ENCODE results near the gene STAG1.
"Not testable (repeated sequence)": the region's sequence is repeated elsewhere in the genome, so short reads cannot be mapped to it uniquely, and the experiment has no call there.

STAG1 gene

DNA sequence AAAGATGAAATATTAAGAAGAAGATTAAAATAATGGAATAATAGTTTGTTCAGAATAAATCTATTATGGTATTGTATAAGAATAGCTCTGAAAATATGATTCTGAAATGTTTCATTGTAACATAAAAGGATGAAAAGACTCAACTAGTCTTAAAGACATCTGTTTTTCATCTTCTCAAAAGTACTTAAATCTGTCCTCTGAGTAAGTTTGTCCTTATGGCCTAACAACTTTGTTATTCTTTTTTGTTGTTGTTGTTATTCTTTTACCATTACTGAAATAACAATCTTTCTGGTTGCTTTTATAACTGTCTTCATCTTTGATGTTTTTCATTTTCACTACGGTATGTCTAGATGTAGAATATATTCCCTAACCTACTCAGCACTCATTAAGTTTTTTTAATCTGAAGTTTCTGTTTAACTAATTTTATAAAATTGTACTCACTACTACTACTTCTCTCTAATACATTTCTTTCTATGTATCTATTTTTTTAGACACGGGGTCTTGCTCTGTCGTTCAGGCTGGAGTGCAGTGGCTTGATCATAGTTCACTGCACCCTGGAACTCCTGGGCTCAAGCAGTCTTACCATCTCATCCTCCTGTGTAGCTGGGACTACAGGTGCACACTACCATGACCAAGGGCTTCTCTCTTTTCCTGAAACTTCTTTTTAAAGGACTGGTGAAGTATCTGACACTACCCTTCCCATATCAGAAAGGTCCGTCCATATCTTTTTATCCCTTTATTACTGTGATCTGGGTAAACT lies 261.4 kb downstream of the STAG1 start:
- no peak for DNase-seq

DNA sequence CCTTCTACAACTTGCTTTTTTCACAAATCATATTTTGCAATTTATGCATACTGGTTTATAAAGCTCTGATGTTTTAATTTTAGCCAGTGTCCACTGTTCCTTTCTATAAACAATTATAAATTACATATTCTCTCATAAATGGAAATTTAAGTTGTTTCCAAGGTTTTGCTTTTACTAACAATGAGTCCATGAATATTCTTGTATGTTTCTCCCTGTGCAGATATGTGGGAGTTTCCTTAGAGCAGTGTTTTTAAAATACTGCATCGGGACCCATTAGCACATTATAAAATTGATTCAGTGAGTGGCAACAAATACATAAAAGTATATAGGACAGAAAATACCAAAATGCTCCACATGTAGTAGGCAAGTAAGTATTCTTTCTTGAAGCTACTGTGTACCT lies 266.4 kb downstream of the STAG1 start:
- DNase-seq: no peak

DNA sequence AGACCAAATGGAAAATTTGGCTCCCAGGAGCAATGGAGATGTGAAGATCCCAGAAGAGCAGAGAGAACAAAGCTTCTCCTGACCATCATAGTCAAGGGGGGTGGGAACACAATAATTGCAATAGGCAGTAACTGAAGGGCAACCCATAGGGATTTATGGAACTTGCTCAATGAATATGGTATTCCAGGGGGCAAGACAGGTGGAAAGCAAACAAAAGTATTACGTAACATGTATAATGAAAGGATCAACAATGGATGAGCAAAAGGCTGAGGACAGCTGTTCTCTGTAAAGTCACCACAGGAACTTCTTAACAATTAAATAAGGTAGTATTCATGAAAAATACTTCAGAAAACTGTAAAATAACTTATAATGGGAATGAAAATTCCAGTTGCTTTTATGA lies 275.9 kb downstream of the STAG1 start:
- DNase-seq: no peak

DNA sequence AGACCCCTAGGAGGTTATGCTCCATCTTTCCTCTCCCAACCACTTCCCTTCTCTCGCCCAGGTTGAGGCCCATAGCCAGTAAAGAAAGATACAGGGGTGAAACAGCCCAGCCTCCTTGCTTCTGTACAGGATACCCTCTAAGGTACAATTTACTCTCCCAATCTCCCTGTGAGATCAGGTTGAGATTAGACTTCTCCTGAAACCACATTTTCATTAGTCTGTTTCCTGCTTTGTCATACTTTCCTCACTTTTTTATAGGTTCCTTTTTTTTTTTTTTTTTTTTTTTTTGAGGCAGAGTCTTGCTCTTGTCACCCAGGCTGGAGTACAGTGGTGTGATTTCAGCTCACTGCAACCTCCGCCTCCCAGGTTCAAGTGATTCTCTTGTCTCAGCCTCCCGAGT lies 277.3 kb downstream of the STAG1 start:
- DNase-seq: not testable (repeated sequence)

DNA sequence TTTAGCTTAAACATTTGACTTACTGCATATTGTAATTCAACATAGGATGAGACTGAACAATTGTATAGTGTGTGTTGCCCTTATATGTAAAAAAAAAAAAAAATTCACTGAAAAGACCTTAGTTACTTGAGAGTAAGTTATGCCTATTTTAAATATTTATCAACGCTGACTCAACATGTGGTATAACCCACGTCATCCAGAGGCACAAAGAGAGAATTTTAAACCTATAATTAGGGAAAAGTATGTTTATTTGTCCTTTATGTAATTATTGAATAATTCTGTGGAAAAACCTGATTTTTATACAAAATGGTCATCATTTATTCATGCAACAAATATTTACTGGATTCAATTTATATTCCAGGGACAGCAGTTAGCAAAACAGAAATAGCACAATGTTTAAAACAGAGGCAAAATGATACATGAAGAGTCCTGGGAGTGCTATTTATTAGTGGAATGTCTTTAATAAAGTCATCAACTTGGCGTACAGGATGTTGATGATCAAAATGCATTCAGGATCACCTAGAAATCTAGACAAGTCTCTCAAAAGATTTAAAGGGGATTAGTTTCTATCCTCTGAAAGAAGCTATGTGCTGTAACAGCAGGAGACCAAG lies 278.4 kb downstream of the STAG1 start:
- no peak for DNase-seq

DNA sequence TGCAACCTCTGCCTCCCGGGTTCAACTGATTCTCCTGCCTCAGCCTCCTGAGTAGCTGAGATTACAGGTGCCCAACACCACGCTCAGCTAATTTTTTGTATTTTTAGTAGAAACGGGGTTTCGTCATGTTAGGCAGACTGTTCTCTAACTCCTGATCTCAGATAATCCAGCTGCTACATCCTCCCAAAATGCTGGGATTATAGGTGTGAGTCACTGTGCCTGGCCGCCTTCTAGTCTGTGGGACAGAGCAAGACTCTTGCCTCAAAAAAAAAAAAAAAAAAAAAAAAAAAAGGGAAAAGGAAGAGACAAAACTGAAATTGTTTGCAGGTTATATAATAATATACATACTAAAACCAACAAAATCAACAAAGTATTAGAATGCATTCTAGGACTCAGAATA lies 286.9 kb downstream of the STAG1 start:
- no peak for DNase-seq

DNA sequence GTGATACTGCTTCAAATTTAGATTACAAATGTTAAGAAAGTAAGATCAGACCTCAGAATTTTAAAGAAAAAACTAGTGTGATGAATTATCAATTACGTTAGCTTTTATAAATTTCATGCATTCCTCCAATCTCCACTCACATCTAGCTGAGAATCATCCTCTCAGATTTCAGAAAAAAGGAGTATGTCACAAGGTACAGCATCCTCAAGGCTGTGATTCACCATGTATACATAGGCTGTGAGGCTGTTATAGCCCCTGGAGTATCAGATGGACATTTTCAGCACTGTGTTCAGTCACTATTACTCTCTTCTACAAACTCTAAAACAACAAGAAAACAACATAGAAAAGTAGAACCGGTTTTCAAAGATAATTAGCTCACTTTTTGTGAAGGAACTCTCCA lies 287.7 kb downstream of the STAG1 start:
- DNase-seq: no peak

DNA sequence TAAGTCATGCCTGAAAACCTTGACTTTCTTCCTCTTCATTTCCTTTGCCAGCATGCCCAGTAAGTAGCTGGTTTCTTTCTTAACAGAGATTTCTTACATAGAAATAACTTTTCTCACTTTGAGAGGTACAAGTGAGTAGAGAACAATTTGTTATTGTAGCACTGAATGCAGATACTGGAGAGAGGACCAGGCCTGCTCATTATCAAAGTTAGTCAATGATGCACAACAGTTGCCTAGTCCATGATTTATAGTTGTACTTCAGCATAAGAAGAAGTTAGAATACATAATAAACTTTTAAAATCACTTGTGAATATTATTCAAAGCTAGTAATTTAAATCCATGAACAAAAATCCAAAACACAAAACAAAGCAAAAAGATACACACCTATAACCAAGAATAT lies 289.0 kb downstream of the STAG1 start:
- no peak for DNase-seq

DNA sequence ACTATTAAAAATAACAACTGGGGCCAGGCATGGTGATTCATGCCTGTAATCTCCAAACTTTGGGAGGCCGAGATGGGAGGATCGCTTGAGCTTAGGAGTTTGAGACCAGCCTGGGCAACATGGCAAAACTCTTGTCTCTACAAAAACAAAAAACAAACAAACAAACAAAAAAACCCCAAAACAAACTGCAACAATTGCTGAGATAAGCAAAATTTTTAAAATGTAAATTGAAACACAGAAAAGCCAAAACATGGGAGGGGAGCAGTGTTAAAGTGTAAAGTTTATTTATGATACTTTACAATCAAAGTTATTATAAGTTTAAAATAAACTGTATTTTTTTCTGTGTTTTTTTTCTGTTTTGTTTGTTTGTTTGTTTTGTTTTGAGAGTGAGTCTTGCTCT lies 294.4 kb downstream of the STAG1 start:
- no peak for DNase-seq

DNA sequence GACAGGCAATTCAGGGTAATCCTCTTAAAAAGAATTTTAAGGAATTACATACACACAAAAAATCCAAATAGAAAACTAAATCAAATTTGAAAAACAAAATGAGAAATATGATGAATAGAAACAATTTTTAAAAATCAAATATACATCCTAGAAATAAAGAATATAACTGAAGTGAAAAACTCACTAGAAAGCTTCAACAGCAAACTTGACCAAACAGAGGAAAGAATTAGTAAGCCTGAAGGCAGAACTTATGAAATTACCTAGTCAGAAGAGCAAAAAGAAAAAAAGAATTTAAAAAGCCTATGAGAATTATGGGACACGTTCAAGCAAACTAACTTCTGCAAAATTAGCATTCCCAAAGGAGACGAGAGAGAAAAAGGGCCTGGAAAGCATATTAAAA lies 296.0 kb downstream of the STAG1 start:
- DNase-seq: no peak

DNA sequence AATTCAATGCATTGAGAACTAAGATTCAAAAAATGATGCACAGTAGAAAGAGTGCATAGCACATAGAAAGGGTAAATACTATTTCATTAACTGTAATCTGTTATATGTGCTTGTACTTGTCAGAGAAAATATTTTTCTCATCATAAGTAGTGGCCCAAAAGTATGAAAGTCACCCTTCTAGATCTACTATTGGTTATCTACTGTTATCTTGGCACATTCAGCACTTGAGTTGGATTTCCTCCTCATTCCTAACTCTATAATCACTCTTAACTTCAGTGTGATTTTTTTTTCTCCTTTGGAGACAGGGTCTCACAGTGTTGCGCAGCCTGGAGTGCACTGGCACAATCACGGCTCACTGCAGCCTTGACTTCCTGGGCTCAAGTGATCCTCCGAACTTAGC lies 307.6 kb downstream of the STAG1 start:
- no peak for DNase-seq

DNA sequence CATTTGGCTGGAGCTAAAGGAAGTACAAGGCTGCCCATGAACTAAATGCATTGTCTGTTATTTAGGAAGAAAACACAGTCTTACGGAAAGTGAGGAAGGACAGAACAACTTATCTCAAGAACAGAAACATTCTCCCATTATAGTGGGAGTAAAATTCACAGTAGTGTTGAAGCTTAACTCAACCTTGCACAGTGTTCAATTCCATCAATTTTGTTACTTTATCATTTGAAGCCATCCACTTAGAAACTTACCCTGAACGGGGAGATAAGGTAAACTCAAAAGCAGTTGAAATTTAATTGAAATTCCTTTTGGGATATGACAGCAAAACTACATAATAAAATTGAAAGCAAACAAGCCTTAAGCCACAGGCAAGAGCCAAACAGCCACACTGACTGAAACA lies 315.1 kb downstream of the STAG1 start:
- no peak for DNase-seq

DNA sequence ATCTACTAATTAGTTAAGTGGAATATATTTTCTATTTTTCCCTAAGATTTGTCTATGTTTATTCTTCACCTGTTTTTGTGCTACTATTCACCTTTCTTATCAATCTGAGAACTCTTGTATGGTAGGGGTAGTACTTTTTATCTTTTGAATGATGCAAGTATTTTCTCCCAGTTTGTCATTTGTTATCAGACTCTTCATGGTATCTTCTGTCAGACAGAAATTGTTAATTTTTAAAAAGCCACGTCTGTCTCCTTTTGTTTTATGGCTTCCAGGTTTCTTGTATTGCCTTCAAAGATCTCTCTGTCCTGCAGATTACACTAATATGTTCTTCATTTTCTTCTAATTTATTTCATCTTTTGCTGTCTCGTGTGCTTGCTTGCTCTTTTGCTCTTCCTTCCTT lies 317.7 kb downstream of the STAG1 start:
- no peak for DNase-seq

DNA sequence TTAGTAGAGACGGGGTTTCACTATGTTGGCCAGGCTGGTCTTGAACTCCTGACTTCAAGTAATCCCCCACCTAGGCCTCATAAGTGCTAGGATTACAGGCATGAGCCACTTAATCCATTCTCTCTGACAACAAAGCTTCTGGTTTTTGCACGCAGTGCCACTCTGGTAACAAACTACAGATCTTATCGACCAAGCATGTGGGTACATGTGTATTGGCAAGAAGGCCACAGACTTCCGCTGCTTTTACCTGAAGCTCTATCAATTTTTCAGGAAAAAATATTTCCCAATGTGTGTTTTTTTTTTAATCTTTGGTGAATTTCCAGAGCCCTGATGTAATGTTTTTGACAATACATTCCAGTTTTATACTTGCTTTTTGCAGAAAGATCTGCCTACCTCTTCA lies 319.5 kb downstream of the STAG1 start:
- no peak for DNase-seq

DNA sequence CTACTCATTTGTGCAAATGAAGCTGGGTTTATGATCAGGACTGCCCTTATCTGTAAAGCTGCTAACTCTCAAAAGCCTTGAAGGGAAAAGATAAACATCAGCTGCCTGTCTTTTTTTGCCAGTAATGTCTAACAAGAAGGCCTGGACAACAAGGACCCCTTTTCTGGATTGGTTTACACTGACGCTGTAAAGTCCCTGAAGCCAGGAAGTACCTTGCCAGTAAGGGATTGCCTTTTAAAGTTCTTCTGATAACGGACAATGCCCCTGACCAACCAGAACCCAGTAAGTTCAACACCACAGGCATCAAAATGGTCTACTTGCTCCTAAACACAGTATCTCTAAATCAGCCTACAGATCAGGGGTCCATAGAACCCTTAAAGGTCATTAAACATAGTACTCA lies 324.0 kb downstream of the STAG1 start:
- no peak for DNase-seq

DNA sequence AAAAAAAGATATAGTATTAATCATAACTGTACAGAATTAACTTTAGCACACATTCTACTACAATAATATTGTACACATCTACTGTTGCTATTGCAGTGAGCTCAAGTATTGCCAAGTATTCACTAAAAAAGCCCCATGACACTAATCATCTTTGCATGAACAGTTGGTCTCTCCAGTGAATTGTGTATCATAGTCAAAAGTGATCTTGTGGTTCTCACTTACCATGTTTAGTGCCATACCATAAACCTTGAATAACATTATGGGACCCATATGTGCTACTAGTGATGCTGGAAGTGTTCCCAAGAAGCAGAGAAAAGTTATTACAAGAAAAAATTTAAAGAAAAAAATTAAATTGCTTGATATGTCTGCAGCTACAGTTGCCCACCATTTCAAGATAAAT lies 324.9 kb downstream of the STAG1 start:
- no peak for DNase-seq

DNA sequence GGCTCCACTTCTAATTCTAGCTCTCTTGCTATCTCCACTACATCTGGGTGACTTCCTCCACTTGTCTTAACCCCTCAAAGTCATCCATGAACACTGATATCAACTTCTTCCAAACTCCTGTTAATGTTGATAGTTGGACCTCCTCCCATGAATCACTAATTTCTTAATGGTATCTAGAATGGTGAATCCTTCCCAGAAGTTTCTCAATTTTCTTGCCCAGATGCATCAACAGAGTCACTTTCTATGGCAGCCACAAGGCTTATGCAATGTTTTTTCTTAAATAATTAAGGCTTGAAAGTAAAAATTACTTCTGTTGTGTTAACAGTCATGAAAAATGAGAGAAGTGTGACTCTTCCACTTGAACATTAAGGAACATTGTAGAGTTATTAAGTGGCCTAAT lies 337.7 kb downstream of the STAG1 start:
- DNase-seq: no peak

DNA sequence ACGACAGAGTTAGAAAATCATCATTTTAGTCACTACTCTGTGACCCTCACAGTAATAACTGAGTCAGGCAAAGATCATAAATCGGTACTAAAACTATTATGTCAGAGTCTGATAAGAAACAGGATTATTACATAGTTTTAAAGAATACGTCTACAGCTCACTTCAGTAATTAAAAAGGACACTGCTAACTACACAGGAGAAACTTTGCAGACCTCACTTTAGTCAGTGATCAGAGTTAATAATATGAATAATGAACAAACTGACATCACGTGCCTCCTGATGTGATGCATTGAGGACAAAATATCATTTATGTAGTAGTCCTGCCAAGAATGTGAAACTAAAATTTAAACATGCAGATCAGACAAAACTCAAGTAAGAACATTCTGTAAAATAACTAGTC lies 339.9 kb downstream of the STAG1 start:
- DNase-seq: no peak

DNA sequence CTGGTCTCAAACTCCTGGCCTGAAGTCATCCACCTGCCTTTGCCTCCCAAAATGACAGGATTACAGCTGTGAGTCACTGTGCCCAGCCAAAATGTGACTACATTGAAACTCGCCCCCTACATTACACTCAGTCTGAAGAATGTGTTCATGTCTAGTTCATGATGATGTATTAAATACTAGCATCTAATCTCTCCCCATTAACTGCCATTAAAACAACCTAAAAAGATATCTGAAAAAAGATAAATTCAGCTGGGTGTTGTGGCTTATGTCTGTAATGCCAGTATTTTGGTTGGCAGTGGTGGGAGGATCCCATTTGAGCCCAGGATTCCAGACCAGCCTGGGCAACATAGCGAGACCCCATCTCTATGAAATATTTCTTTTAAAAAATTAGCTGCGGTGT lies 342.6 kb downstream of the STAG1 start:
- no peak for DNase-seq

DNA sequence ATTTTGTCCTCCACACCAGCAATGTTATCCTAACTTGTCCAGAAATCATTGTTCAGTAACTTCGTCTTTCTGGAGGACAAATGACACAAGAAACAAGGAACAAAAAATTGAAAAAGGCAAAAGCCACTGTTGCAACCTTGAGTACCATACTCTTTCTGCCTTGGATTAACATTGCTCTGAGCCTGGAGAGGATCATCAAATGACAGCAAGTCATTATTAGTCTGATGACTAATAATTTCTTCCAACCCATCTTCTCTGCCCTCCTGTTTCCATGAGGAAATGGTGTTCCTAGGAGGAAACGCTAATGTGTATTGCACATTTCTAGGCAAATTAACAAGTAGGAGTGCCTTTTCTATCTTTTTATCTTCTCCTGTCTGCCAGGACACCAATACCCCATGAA lies 348.1 kb downstream of the STAG1 start:
- no peak for DNase-seq

DNA sequence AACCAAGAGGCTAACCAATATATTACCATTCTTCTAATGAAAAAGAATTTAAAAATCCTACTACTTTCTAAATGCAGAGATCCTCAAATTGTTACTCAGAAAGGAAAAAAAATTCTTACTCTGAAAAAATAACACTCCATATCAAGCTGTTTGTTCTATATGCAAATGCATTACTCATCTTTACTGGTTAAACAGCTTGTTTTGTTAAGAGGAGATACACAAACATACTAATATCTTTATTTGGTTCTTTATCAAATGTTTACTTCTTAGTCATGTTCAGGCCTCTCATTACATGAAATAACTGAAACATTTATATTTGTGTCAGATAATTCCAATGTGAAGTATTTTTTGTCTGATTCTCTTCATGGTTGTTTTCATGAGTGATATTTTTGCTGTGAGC lies 355.3 kb downstream of the STAG1 start:
- no peak for DNase-seq

DNA sequence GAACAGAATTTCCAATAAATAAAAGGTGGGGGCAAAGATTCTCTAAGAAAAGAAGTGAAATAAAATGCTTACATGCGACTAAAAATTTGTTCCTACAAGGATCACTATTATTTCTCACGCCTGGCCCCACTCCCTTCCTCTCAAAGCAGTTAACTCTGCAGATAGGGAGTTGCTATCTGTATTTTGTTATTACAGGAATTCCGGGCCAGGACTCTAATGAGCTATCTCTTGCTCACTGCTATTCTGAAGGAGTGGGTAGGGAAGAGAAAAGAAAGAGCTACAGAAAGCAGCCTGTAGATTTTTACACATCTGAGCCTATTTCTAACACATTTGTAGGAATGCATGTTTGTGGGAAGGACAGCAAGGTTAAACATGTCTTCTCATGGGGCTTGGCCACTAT lies 361.6 kb downstream of the STAG1 start:
- no peak for DNase-seq

DNA sequence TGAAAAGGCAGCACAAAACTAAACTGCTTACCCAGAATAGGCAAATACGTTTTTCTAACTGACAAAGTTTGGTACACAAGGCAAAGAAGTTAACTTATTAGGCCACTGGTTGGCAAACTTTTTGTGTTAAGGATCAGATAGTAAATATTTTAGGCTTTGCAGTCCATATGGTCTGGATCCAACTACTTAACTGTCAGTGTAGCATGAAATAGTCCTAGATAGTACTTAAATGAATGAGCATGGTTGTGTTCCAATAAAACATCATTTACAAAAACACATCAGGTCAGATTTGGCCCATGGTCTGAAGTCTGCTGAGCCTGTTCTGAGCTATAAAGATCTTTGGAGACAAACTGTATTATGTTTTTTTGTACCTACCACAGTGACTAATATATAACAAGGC lies 365.1 kb downstream of the STAG1 start:
- DNase-seq: no peak

DNA sequence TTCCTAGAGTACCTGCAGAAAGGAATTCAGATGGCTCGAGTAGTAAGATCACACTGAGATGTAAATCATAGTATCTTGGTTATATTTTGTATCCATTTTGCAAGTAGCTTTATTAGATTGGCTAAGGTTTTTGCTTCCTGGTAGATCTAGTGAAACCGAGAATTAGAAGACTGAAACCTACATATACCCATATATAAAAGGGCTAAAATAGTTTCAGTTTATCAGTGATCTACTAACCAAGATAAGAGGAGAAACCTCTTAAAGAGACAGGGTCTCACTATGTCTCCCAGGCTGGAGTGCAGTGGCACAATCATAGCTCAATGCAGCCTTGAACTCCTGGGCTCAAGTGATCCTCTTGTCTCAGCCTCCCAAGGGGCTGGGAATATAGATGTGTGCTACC lies 366.7 kb downstream of the STAG1 start:
- no peak for DNase-seq

DNA sequence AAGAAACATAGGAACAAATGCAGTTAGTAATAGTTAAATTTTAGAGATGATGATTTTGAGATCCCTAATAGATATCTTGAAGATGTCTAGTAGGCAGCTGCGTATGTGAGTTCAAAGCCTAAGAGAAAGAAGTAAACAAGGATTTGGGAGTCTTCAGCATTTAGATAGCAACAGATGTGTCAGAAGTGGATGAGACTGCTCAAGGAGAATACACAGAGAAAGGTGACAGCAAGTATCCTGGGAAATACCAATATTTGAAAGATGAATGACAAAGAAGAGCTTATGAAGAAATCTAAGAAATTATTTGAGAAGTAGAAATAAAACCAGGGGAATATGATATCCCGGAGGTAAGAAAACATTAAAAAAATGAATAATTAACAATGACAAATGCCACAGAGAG lies 371.1 kb downstream of the STAG1 start:
- no peak for DNase-seq

Measured in stimulated activated CD4-positive, alpha-beta T cell treated with anti-CD3 and anti-CD28 coated beads, Interleukin-2, amount 100 ng/mL, for 48 hours (primary cell).